ENCODE measurements around the gene MYCBPAP.

MYCBPAP gene

GRCh38 chr17:50541402-50541715, 33.1 kb downstream of the MYCBPAP start:
- no peak for DNase-seq

- no peak for DNase-seq
These were observed 33.8 kb downstream of the MYCBPAP start for GRCh38 chr17:50541716-50542688.

- no peak for DNase-seq
These were observed 34.8 kb downstream of the MYCBPAP start for GRCh38 chr17:50542795-50543774.

- DNase-seq: no peak
These were observed 36.3 kb downstream of the MYCBPAP start for GRCh38 chr17:50544516-50544915.

GRCh38 chr17:50545311-50545710, 37.1 kb downstream of the MYCBPAP start:
- DNase-seq: no peak

GRCh38 chr17:50546701-50547034, 38.4 kb downstream of the MYCBPAP start:
- no peak for DNase-seq

- peak; percentile 71 for DNase-seq
These were observed 38.9 kb downstream of the MYCBPAP start, which contains the start of gene SPATA20 for GRCh38 chr17:50547035-50547735. TSS of gene SPATA20 (plus strand) at chr17:50547174. CDS start at chr17:50547209, 35 bp downstream.

- DNase-seq: no peak
These were observed 39.5 kb downstream of the MYCBPAP start for GRCh38 chr17:50547736-50548083.

GRCh38 chr17:50548831-50549230, 40.6 kb downstream of the MYCBPAP start:
- no peak for DNase-seq

- DNase-seq: no peak
These were observed 41.2 kb downstream of the MYCBPAP start for GRCh38 chr17:50549256-50549941.

GRCh38 chr17:50549969-50550368, 41.7 kb downstream of the MYCBPAP start:
- DNase-seq: no peak

- peak; percentile 14 for DNase-seq
These were observed 42.6 kb downstream of the MYCBPAP start for GRCh38 chr17:50550661-50551432.

- DNase-seq: no peak
These were observed 43.2 kb downstream of the MYCBPAP start for GRCh38 chr17:50551433-50551815.

- DNase-seq: no peak
These were observed 43.6 kb downstream of the MYCBPAP start for GRCh38 chr17:50551884-50552283.

GRCh38 chr17:50554201-50554600, 46.0 kb downstream of the MYCBPAP start:
- DNase-seq: no peak

- peak; percentile 72 for DNase-seq
These were observed 48.6 kb downstream of the MYCBPAP start for GRCh38 chr17:50556803-50557202.

GRCh38 chr17:50557630-50558029, 49.4 kb downstream of the MYCBPAP start:
- DNase-seq: peak; percentile 92

- peak; percentile 83 for DNase-seq
These were observed 49.9 kb downstream of the MYCBPAP start for GRCh38 chr17:50558091-50558490.

GRCh38 chr17:50558581-50558940, 50.3 kb downstream of the MYCBPAP start:
- DNase-seq: no peak

GRCh38 chr17:50558941-50559614, 50.8 kb downstream of the MYCBPAP start:
- DNase-seq: no peak

- DNase-seq: no peak
These were observed 51.5 kb downstream of the MYCBPAP start for GRCh38 chr17:50559674-50560184.

All from NCI-H524 treated with DMSO at 0.1 percent for 48 hours (cell line).